OCI-LY3 (cell line): ENCODE data around the gene CLSTN2.

ENCODE experiments used
- H2AFZ ChIP-seq: fragments of 200-600, 300-600 bp; shearing (Covaris generic); 2 replicates; pipeline ENCODE4 v1.6.0; 2014; ENCODE audit warnings: antibody characterized with exemption, low read depth, low read length
- H3K27ac ChIP-seq: fragments of 200-600, 300-600 bp; sonication (generic); 2 replicates; pipeline ENCODE4 v1.5.1; 2014; ENCODE audit warnings: mild to moderate bottlenecking, low read length, moderate library complexity, mixed read lengths
- H3K27me3 ChIP-seq: fragments of 200-600, 300-600 bp; sonication (generic); 2 replicates; pipeline ENCODE4 v1.6.1; 2014; ENCODE audit warnings: low read depth, low read length, mixed read lengths
- H3K36me3 ChIP-seq: fragments of 200-600, 300-600 bp; sonication (generic); replicated peaks from 2 replicates; pipeline ENCODE3; 2014; ENCODE audit warnings: low read depth, low read length, mixed read lengths
- H3K4me1 ChIP-seq: fragments of 300-600, 200-600 bp; sonication (generic); 2 replicates; pipeline ENCODE4 v1.6.1; 2014; ENCODE audit warnings: low read length, mixed read lengths
- H3K4me2 ChIP-seq: fragments of 200-600, 300-600 bp; sonication (generic); 2 replicates; pipeline ENCODE4 v1.6.1; 2014; ENCODE audit warnings: low read length, mixed read lengths
- H3K4me3 ChIP-seq: fragments of 300-600, 200-600 bp; sonication (generic); 2 replicates; pipeline ENCODE4 v1.5.1; 2014; ENCODE audit warnings: antibody characterized with exemption, mild to moderate bottlenecking, low read length, moderate library complexity
- H3K79me2 ChIP-seq: fragments of 300-600, 200-600 bp; shearing (Covaris generic); 2 replicates; pipeline ENCODE4 v1.6.1; 2014; ENCODE audit warnings: mild to moderate bottlenecking, low read length, mixed read lengths
- H3K9ac ChIP-seq: fragments of 300-600, 200-600 bp; shearing (Covaris generic); 2 replicates; pipeline ENCODE4 v1.6.0; 2014; ENCODE audit warnings: mild to moderate bottlenecking, low read length, moderate library complexity
- H3K9me3 ChIP-seq: fragments of 200-600, 300-600 bp; shearing (Covaris generic); 2 replicates; pipeline ENCODE4 v1.6.1; 2014; ENCODE audit warnings: low read length, mixed read lengths; ENCODE audit not compliant: insufficient read depth
- H4K20me1 ChIP-seq: fragments of 200-600, 300-600 bp; sonication (generic); 2 replicates; pipeline ENCODE4 v1.6.1; 2016; ENCODE audit warnings: low read length, mixed read lengths; ENCODE audit not compliant: insufficient read depth
- EZH2phosphoT487 ChIP-seq: fragments of 200-600 bp; shearing (Covaris generic); IDR thresholded peaks from 2 replicates; pipeline ENCODE4 v1.6.1; 2018; ENCODE audit warnings: antibody characterized with exemption, mixed run types, low read depth
- TF ChIP-seq, protein P1 (sequence below): fragments of 200-600, 300-600 bp; sonication (generic); IDR thresholded peaks from 2 replicates; pipeline ENCODE4 v1.5.1; 2014; ENCODE audit warnings: antibody characterized with exemption, low read length, low read depth

CLSTN2 gene

GRCh38 chr3:140219291-140219690 is 284.3 kb downstream of the CLSTN2 start:
- H3K27me3 ChIP-seq: no peaks in the 10 kb centered on the region
- no peaks in the 10 kb centered on the region for H4K20me1 ChIP-seq
- H3K9ac ChIP-seq: no peak overlapping the region
- H3K4me1 ChIP-seq: peaks cover 9% of the 10 kb centered on the region
- H3K4me2 ChIP-seq: no peak overlapping the region
- no peaks in the 10 kb centered on the region for H3K9me3 ChIP-seq
- no peak overlapping the region for H2AFZ ChIP-seq
- no peak overlapping the region for H3K27ac ChIP-seq
- TF ChIP-seq, protein P1, sequence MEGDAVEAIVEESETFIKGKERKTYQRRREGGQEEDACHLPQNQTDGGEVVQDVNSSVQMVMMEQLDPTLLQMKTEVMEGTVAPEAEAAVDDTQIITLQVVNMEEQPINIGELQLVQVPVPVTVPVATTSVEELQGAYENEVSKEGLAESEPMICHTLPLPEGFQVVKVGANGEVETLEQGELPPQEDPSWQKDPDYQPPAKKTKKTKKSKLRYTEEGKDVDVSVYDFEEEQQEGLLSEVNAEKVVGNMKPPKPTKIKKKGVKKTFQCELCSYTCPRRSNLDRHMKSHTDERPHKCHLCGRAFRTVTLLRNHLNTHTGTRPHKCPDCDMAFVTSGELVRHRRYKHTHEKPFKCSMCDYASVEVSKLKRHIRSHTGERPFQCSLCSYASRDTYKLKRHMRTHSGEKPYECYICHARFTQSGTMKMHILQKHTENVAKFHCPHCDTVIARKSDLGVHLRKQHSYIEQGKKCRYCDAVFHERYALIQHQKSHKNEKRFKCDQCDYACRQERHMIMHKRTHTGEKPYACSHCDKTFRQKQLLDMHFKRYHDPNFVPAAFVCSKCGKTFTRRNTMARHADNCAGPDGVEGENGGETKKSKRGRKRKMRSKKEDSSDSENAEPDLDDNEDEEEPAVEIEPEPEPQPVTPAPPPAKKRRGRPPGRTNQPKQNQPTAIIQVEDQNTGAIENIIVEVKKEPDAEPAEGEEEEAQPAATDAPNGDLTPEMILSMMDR: no peak
- no peak for TF ChIP-seq EZH2phosphoT487
- no peaks in the 10 kb centered on the region for H3K36me3 ChIP-seq
- H3K4me3 ChIP-seq: no peak overlapping the region
- no peaks in the 10 kb centered on the region for H3K79me2 ChIP-seq

GRCh38 chr3:140219923-140220452 is 285.0 kb downstream of the CLSTN2 start:
- no peaks in the 10 kb centered on the region for H3K79me2 ChIP-seq
- H3K4me3 ChIP-seq: no peak overlapping the region
- peaks cover 9% of the 10 kb centered on the region for H3K4me1 ChIP-seq
- TF ChIP-seq, protein P1: peak; percentile 35
- no peak for TF ChIP-seq EZH2phosphoT487
- H3K9ac ChIP-seq: no peak overlapping the region
- no peaks in the 10 kb centered on the region for H3K9me3 ChIP-seq
- no peak overlapping the region for H2AFZ ChIP-seq
- no peaks in the 10 kb centered on the region for H3K27me3 ChIP-seq
- H3K4me2 ChIP-seq: no peak overlapping the region
- no peaks in the 10 kb centered on the region for H3K36me3 ChIP-seq
- no peaks in the 10 kb centered on the region for H4K20me1 ChIP-seq
- H3K27ac ChIP-seq: no peak overlapping the region

DNA sequence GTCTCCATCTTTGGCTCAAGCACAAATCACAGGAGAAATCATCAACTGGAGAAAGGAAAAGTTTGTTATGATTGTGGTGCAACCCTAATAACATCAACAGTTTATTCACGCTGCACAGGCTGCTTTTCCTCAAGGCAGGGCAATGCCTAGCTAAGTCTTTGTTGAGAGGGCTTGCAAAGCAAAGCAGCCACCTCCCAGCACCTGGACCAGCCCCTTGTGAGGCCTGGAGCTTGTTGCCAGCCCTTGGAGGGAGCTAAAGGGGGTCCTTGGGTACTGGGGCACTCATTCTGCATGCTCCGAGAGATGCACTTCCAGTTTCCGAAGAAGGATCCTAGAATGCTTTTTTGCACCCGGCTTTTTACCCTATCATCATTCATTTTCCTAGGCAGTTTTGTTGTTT is 288.2 kb downstream of the CLSTN2 start:
- Histone ChIP-seq H3K9me3 (no peaks in the 10 kb centered on the region), H3K4me3 (no peak overlapping the region), H3K27me3 (no peaks in the 10 kb centered on the region), H3K79me2 (no peaks in the 10 kb centered on the region), H2AFZ (no peak overlapping the region), H3K9ac (no peak overlapping the region), H3K4me2 (no peak overlapping the region; the same call in 1 of the 2 replicates), H4K20me1 (no peaks in the 10 kb centered on the region), H3K4me1 (0 out of 2 replicates have a peak, but pooled peaks cover 2% of the 10 kb centered on the region), H3K27ac (no peak overlapping the region), H3K36me3 (no peaks in the 10 kb centered on the region)
- no peak for TF ChIP-seq EZH2phosphoT487

DNA sequence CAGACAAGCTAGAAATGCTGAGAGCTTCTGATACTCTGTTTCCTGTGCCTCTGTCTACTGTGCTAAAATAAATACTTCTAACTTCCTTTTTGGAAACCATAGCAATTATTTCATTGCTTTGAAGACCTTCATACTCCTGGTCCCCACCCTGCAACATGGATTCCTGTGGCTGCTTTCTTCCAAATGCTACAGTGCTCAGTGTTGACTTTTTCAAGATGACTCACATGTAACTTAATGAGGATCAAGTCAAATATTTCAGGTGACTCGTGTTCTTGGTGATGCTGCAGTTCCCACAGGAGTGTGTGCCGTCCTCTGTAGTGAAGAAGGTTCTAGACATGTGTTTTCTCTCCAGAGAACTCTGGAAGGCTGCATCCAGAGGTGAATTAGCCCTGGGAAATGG is 288.6 kb downstream of the CLSTN2 start:
- Histone ChIP-seq H3K9ac (no peak overlapping the region), H3K27ac (no peak overlapping the region), H3K4me2 (no peak overlapping the region; the same call in 1 of the 2 replicates), H4K20me1 (no peaks in the 10 kb centered on the region), H2AFZ (no peak overlapping the region), H3K36me3 (no peaks in the 10 kb centered on the region), H3K9me3 (no peaks in the 10 kb centered on the region), H3K4me1 (0 out of 2 replicates have a peak, but pooled peaks cover 2% of the 10 kb centered on the region), H3K79me2 (no peaks in the 10 kb centered on the region), H3K27me3 (no peaks in the 10 kb centered on the region), H3K4me3 (no peak overlapping the region)
- TF ChIP-seq, protein P1: no peak
- TF ChIP-seq EZH2phosphoT487: no peak
